T-cell (primary cell): ENCODE measurements around the gene STK16. TPM values are rescaled to one million over a fixed set of nuclear protein-coding genes. Genes with fewer than 3 reads are reported as not detected.
"Not testable (repeated sequence)": the region's sequence is repeated elsewhere in the genome, so short reads cannot be mapped to it uniquely, and the experiment has no call there.

Source experiments
- ATAC-seq, 4 experiments: fragments of 200-7000 bp in 3 of 4; fragments of 150-1000 bp in 1 of 4; cut with Tn5 transposase; replicated peaks in 1 of 4; 1 replicate in 3 of 4; 2 replicates in 1 of 4; pipeline ENCODE4 v1.10.0; 2021; ENCODE audit warnings: moderate library complexity in 3 of 4, mild to moderate bottlenecking in 2 of 4, moderate number of reproducible peaks in 1 of 4
- CTCF ChIA-PET, 2 donors: fragments of 300-600 bp; sonication (Branson Sonifier 250); formaldehyde crosslinking; loops; one replicate each; lab custom pipeline; 2022; ENCODE audit warnings: antibody characterized with exemption in 2 of 2; lab: Charles Lee
- POLR2A ChIA-PET, 2 donors: fragments of 300-600 bp; sonication (Branson Sonifier 250); formaldehyde crosslinking; loops; one replicate each; lab custom pipeline; 2022; ENCODE audit warnings: antibody characterized with exemption in 2 of 2; lab: Charles Lee
- DNase-seq, 35 experiments: peaks; one replicate each; pipeline versions ENCODE4 v3.0.0 to v3.0.0-alpha.2; 2013 to 2023
- H3K27ac ChIP-seq: one replicate; pipeline ENCODE4 v1.5.1; 2013; ENCODE audit warnings: low read length
- H3K27me3 ChIP-seq, 2 experiments: replicated peaks in 1 of 2; 1 replicate in 1 of 2; 2 replicates in 1 of 2; pipeline versions ENCODE4 v1.6.1 to v1.7.0; 2013; ENCODE audit warnings: low read length in 1 of 2, mixed read lengths in 1 of 2; ENCODE audit not compliant: control insufficient read depth in 2 of 2, insufficient read depth in 2 of 2; ENCODE audit errors: extremely low read depth in 1 of 2
- H3K36me3 ChIP-seq, 2 donors: 1 replicate in 1 of 2; 2 replicates in 1 of 2; pipeline versions ENCODE4 v1.6.1 to v1.7.0; 2013; ENCODE audit warnings: low read length in 1 of 2; ENCODE audit not compliant: control insufficient read depth in 2 of 2, insufficient read depth in 1 of 2; ENCODE audit errors: extremely low read depth in 1 of 2
- H3K4me1 ChIP-seq, 2 experiments: 1 replicate in 1 of 2; 2 replicates in 1 of 2; pipeline versions ENCODE4 v1.6.1 to v1.7.0; 2013; ENCODE audit warnings: low read length in 2 of 2, mixed read lengths in 1 of 2; ENCODE audit not compliant: insufficient read depth in 2 of 2, control insufficient read depth in 1 of 2; ENCODE audit errors: extremely low read depth in 1 of 2
- H3K4me3 ChIP-seq, 2 donors: 1 replicate in 1 of 2; 2 replicates in 1 of 2; pipeline versions ENCODE4 v1.5.1 to v1.7.0; 2013; ENCODE audit warnings: mild to moderate bottlenecking in 2 of 2, low read length in 1 of 2, moderate library complexity in 1 of 2; ENCODE audit not compliant: control insufficient read depth in 1 of 2; ENCODE audit errors: extremely low read depth in 1 of 2
- H3K9me3 ChIP-seq: 2 replicates; pipeline ENCODE4 v1.7.0; 2013
- H3K27ac Mint-ChIP-seq, 2 donors: one replicate each; pipeline ENCODE4 v1.8.0; 2020 to 2021; ENCODE audit warnings: mild to moderate bottlenecking in 2 of 2, mixed read lengths in 2 of 2
- H3K27me3 Mint-ChIP-seq, 2 donors: one replicate each; pipeline ENCODE4 v1.8.0; 2021 to 2022; ENCODE audit warnings: mixed read lengths in 2 of 2
- H3K36me3 Mint-ChIP-seq: one replicate; pipeline ENCODE4 v1.8.0; 2021; ENCODE audit warnings: mixed read lengths
- H3K4me1 Mint-ChIP-seq, 3 donors: one replicate each; pipeline ENCODE4 v1.8.0; 2020 to 2022; ENCODE audit warnings: mixed read lengths in 3 of 3, mild to moderate bottlenecking in 1 of 3
- H3K4me3 Mint-ChIP-seq, 3 donors: one replicate each; pipeline ENCODE4 v1.8.0; 2020 to 2022; ENCODE audit warnings: mild to moderate bottlenecking in 3 of 3, mixed read lengths in 3 of 3, moderate library complexity in 3 of 3
- H3K9me3 Mint-ChIP-seq, 3 donors: one replicate each; pipeline ENCODE4 v1.8.0; 2020 to 2022; ENCODE audit warnings: mixed read lengths in 3 of 3
- WGBS: methylation state at CpG from one replicate; pipeline ENCODE4 v1.1.5; 2013; ENCODE audit warnings: missing lambda C conversion rate; ENCODE audit not compliant: insufficient coverage; 5-methylcytosine and 5-hydroxymethylcytosine counted together
- total RNA-seq, 35 experiments: library from RNA in 6 of 35; stranded (reverse) in 6 of 35; fragments of 120-200 nt in 1 of 35; gene quantifications; one replicate each; pipeline versions ENCODE4 v1.2.1 to v1.2.4 and lab custom pipeline; 2013 to 2026

The STK16 gene
- total RNA-seq, 5 donors from 2014 or later (not counting 1 experiment from before 2014, with no cell fraction given) = 19.3 to 26.6 (median 21.3) TPM

DNA sequence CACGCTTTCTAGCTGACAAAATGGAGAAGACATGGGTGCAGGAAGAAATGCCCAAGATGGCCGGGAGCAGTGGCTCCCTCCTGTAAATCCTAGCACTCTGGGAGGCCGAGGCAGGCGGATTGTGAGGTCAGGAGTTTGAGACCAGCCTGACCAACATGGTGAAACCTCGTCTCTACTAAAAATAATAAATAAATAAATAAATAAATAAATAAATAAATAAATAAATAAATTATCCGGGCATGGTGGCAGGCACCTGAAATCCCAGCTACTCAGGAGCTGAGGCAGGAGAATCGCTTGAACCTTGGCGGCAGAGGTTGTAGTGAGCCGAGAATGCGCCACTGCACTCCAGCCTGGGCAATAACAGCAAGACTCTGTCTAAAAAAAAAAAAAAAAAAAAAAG lies 13.7 kb downstream of the STK16 start:
- H3K36me3 Mint-ChIP-seq, DNase-seq, H3K27ac Mint-ChIP-seq, H3K27ac ChIP-seq, H3K36me3 ChIP-seq, ATAC-seq, H3K9me3 ChIP-seq, H3K27me3 Mint-ChIP-seq, H3K9me3 Mint-ChIP-seq, H3K4me3 Mint-ChIP-seq, H3K4me3 ChIP-seq, H3K27me3 ChIP-seq: not testable (repeated sequence)
- 93% methylated on average over 3 of the region's 10 CpGs for WGBS
- H3K4me1 Mint-ChIP-seq = peaks cover 11 to 20% (median 14%) of the 10 kb centered on the region in 3 donors
- POLR2A ChIA-PET = interaction anchor here in 1 of 2 donors (0.7 kb wide), 1 partner anchor 208 kb away, joined by 4 read pairs; no protein-coding TSS in a partner anchor
- H3K4me1 ChIP-seq = peaks cover 0 to 12% of the 10 kb centered on the region in 2 experiments
- CTCF ChIA-PET = interaction anchor here (0.6 to 1.1 kb wide), 8 partner anchors 9 to 796 kb away, joined by 3 to 7 read pairs (median 3); partner anchors contain the start of genes BCS1L (in 1 of the 2), DNAJB2 (in 1 of the 2) and ZNF142 (in 1 of the 2)

DNA sequence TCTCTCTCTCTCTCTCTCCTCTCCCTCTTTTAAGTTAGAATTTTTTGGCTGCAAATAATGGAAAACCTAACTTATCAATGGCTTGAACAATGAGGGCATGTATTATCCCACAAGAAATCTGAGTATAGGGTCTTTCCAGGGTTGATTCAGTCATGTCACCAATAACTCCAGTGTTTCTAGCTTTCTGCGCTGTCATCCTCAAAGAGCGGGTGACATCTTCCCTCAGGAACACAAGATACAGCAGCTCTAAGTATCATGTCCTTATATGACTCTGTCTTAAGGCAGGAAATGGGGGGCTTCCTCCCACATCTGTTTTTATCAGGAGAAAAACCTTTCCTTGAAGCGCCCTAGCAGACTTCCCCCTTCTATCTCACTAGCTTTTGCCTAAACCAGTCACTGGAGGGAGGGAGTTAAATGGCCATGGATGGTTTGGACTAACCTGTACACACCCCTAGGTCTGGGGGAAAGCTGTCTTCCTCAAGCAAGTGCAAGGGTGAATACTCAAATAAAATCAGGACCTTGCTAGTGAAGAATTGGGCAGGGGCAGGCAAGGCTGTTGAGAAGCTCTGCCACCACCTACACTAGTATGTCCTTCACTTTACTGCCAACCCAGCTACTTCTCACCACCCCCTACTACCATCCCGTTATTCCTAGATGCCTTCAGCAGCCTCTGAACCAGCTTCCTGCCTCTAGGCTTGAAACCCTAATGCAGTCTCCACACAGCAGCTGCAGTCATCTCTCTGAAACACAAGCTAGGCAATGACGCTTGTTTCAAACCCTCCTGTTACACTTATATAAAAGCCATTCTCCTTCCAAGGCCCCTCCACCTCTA lies 16.0 kb downstream of the STK16 start:
- H3K9me3 Mint-ChIP-seq = no peaks in the 10 kb centered on the region
- DNase-seq (no peak), ATAC-seq (no peak)
- H3K4me1 Mint-ChIP-seq = peaks cover 0 to 12% (median 3%) of the 10 kb centered on the region in 3 donors
- Histone ChIP-seq H3K36me3 (no peaks in the 10 kb centered on the region), H3K27me3 (no peaks in the 10 kb centered on the region), H3K4me3 (no peak overlapping the region), H3K9me3 (no peaks in the 10 kb centered on the region), H3K27ac (no peak overlapping the region), H3K4me1 (no peaks in the 10 kb centered on the region)
- ChIA-PET CTCF (interaction anchor here in 1 of 2 donors (0.5 to 1.3 kb wide), 2 partner anchors 34 to 968 kb away, joined by 3 to 4 read pairs; no protein-coding TSS in a partner anchor), POLR2A (interaction anchor here in 1 of 2 donors (0.6 to 1.4 kb wide), 4 partner anchors 11 to 957 kb away, joined by 3 to 6 read pairs (median 3); no protein-coding TSS in a partner anchor)
- 70% methylated on average over 2 of the region's 5 CpGs for WGBS
- no peak overlapping the region for H3K4me3 Mint-ChIP-seq
- peaks cover 3 to 7% of the 10 kb centered on the region in 2 donors for H3K27me3 Mint-ChIP-seq
- no peaks in the 10 kb centered on the region for H3K36me3 Mint-ChIP-seq
- H3K27ac Mint-ChIP-seq = no peak overlapping the region

DNA sequence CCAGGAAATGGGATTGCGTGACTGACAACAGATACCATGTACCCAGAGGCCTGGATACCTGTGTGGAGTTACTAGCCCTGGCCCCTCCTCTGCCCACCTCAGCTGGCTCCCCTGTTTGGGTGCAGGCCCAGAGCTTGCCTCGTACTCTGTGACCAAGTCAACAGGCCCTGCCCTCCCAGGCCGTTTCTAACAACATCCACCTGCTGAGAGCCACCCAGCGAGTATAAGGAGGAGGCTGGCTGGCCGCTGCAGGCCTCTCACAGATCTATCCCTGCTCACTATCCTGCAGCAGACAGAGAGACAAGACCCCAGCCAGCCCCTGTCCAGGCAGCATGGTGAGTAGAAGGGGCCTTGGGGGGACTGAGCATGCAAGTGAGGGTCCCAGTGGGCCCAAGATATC lies 21.0 kb downstream of the STK16 start:
- no peaks in the 10 kb centered on the region for H3K9me3 ChIP-seq
- ChIA-PET POLR2A (no interaction called here), CTCF (interaction anchor here in 1 of 2 donors (0.7 kb wide), 1 partner anchor 61 kb away, joined by 3 read pairs; no protein-coding TSS in a partner anchor)
- H3K27ac Mint-ChIP-seq = no peak overlapping the region
- H3K9me3 Mint-ChIP-seq = no peaks in the 10 kb centered on the region
- H3K4me1 Mint-ChIP-seq = peaks cover 0 to 8% (median 0%) of the 10 kb centered on the region in 3 donors
- ATAC-seq (no peak), DNase-seq (no peak)
- H3K27ac ChIP-seq = no peak overlapping the region
- peaks cover 0 to 10% of the 10 kb centered on the region in 2 experiments for H3K27me3 ChIP-seq
- no peak overlapping the region for H3K4me3 Mint-ChIP-seq
- no peaks in the 10 kb centered on the region for H3K36me3 ChIP-seq
- no peaks in the 10 kb centered on the region for H3K4me1 ChIP-seq
- no peak overlapping the region for H3K4me3 ChIP-seq
- 68% methylated on average over 2 of the region's 5 CpGs for WGBS
- H3K36me3 Mint-ChIP-seq = no peaks in the 10 kb centered on the region
- no peaks in the 10 kb centered on the region for H3K27me3 Mint-ChIP-seq

DNA sequence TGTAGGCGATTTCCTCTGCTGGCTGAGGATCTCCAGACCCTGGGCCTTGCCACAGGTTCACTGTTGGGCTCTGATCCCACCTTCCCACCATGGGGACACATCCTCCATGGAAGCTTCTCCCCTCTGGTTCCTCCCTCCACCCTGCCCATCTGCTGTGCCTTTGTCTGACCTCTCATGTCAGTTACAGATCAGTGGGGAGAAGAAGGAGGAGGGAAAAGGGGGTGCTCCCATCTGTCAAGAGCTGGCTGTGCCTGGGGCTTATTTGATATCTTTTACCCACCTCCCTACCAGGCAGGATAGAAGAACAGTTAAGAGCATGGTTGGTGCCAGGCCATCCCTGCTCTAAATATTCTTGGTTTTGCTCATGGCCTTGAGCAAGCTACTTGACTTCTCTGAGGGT lies 21.6 kb downstream of the STK16 start:
- WGBS = no CpG with 5 or more reads among the region's 1 CpG
- Histone ChIP-seq H3K4me1 (no peaks in the 10 kb centered on the region), H3K27ac (no peak overlapping the region), H3K36me3 (no peaks in the 10 kb centered on the region), H3K27me3 (peaks cover 0 to 14% of the 10 kb centered on the region in 2 experiments), H3K4me3 (no peak overlapping the region), H3K9me3 (no peaks in the 10 kb centered on the region)
- no peak for ATAC-seq
- no peaks in the 10 kb centered on the region for H3K36me3 Mint-ChIP-seq
- no peak overlapping the region for H3K27ac Mint-ChIP-seq
- peaks cover 0 to 1% (median 0%) of the 10 kb centered on the region in 3 donors for H3K4me1 Mint-ChIP-seq
- no peaks in the 10 kb centered on the region for H3K27me3 Mint-ChIP-seq
- H3K4me3 Mint-ChIP-seq = no peak overlapping the region
- no peak for DNase-seq
- no peaks in the 10 kb centered on the region for H3K9me3 Mint-ChIP-seq
- ChIA-PET CTCF (no interaction called here), POLR2A (no interaction called here)

DNA sequence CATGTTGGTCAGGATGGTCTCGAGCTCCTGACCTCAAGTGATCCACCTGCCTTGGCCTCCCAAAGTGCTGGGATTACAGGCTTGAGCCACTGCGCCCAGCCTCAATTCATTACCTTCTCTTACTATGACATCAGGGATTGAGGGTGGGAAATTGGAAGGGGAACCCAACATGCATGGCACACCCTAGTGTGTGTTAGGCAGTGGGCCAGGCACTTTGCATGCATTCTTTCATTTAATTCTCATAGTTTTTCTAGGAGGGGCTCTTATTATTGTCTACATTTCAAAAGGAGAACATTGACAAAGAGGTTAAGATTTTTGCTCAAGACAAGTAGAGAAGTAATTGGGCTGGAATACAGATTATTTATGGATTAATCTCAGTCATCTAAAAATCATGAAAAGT lies 23.0 kb downstream of the STK16 start:
- no peak overlapping the region for H3K4me3 ChIP-seq
- Mint-ChIP-seq H3K27ac (no peak overlapping the region), H3K36me3 (no peaks in the 10 kb centered on the region), H3K4me1 (no peaks in the 10 kb centered on the region), H3K9me3 (no peaks in the 10 kb centered on the region), H3K4me3 (no peak overlapping the region), H3K27me3 (no peaks in the 10 kb centered on the region)
- DNase-seq = no peak
- POLR2A ChIA-PET = no interaction called here
- no peak overlapping the region for H3K27ac ChIP-seq
- WGBS = no CpG with 5 or more reads among the region's 2 CpGs
- CTCF ChIA-PET = interaction anchor here in 1 of 2 donors (0.7 kb wide), 1 partner anchor 8 kb away, joined by 13 read pairs; no protein-coding TSS in a partner anchor
- H3K9me3 ChIP-seq = no peaks in the 10 kb centered on the region
- no peaks in the 10 kb centered on the region for H3K36me3 ChIP-seq
- ATAC-seq = no peak
- peaks cover 0 to 16% of the 10 kb centered on the region in 2 experiments for H3K27me3 ChIP-seq
- no peaks in the 10 kb centered on the region for H3K4me1 ChIP-seq

DNA sequence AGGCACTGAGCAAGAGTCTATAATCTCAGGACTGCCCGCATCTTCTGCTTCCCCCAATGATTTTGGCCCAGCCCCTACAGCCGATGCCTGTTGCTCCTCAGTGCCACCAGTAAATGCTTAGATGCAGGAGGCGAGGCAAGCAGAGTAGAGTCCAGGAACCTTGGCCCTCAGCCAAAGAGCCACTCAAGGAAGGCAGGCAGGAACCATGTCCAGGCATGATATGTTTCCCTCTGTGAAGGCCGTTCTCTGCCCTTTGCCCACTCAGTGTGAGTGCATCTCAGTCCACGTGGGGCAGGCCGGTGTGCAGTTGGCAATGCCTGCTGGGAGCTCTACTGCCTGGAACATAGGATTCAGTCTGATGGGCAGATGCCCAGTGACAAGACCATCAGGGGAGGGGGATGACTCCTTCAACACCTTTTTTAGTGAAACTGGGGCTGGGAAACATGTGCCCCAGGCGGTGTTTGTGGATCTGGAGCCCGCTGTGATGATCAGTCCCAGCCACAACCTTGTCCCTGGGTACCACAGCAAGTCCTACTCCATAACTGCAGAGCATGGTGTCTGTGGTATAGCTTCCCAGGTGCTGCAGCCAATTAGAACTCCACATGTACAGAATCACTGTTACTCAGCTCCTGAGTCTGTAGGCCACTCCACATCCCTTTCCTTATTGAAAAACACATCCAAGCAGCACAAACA lies 24.2 kb downstream of the STK16 start:
- 91% methylated on average over 8 of the region's 8 CpGs for whole genome bisulfite sequencing
- H3K27me3 ChIP-seq = peaks cover 0 to 16% of the 10 kb centered on the region in 2 experiments
- no peak overlapping the region for H3K27ac Mint-ChIP-seq
- no peak overlapping the region for H3K27ac ChIP-seq
- H3K36me3 Mint-ChIP-seq = no peaks in the 10 kb centered on the region
- no peaks in the 10 kb centered on the region for H3K36me3 ChIP-seq
- H3K4me3 Mint-ChIP-seq = no peak overlapping the region
- H3K27me3 Mint-ChIP-seq = no peaks in the 10 kb centered on the region
- H3K4me3 ChIP-seq = no peak overlapping the region
- H3K4me1 ChIP-seq = no peaks in the 10 kb centered on the region
- no peak for ATAC-seq
- no peaks in the 10 kb centered on the region for H3K9me3 Mint-ChIP-seq
- DNase-seq = no peak
- ChIA-PET CTCF (interaction anchor here in 1 of 2 donors (1.6 kb wide), 1 partner anchor 15 kb away, joined by 4 read pairs; no protein-coding TSS in a partner anchor), POLR2A (no interaction called here)
- H3K9me3 ChIP-seq = no peaks in the 10 kb centered on the region
- no peaks in the 10 kb centered on the region for H3K4me1 Mint-ChIP-seq
